Measurements from ENCODE around the gene WNT1.

Gene WNT1

GRCh38 chr12:48986720-48987291, 8.7 kb downstream of the WNT1 start:
- Histone ChIP-seq H3K4me3 (ENCODE audit: low read length) (no peak overlapping the region), H3K9me3 (ENCODE audit: control insufficient read depth, low read length) (no peaks in the 10 kb centered on the region), H3K4me1 (ENCODE audit: control insufficient read depth, insufficient read depth, low read length) (peaks cover 4% of the 10 kb centered on the region), H3K9ac (ENCODE audit: low read length) (no peak overlapping the region), H3K36me3 (ENCODE audit: control insufficient read depth, insufficient read depth, low read length) (no peaks in the 10 kb centered on the region), H3K27me3 (ENCODE audit: control insufficient read depth, insufficient read depth, low read length) (peaks cover 82% of the 10 kb centered on the region)

- peaks cover 4% of the 10 kb centered on the region for H3K4me1 ChIP-seq (ENCODE audit: control insufficient read depth, insufficient read depth, low read length)
- no peaks in the 10 kb centered on the region for H3K9me3 ChIP-seq (ENCODE audit: control insufficient read depth, low read length)
- no peak overlapping the region for H3K9ac ChIP-seq (ENCODE audit: low read length)
- no peak overlapping the region for H3K4me3 ChIP-seq (ENCODE audit: low read length)
- peaks cover 74% of the 10 kb centered on the region for H3K27me3 ChIP-seq (ENCODE audit: control insufficient read depth, insufficient read depth, low read length)
- H3K36me3 ChIP-seq (ENCODE audit: control insufficient read depth, insufficient read depth, low read length), result no peaks in the 10 kb centered on the region
Measured at GRCh38 chr12:48988030-48988649, 10.0 kb downstream of the WNT1 start.

GRCh38 chr12:48990552-48990951, 12.4 kb downstream of the WNT1 start:
- Histone ChIP-seq H3K36me3 (ENCODE audit: control insufficient read depth, insufficient read depth, low read length) (no peaks in the 10 kb centered on the region), H3K4me1 (ENCODE audit: control insufficient read depth, insufficient read depth, low read length) (peaks cover 9% of the 10 kb centered on the region), H3K27me3 (ENCODE audit: control insufficient read depth, insufficient read depth, low read length) (peaks cover 76% of the 10 kb centered on the region), H3K4me3 (ENCODE audit: low read length) (no peak overlapping the region), H3K9ac (ENCODE audit: low read length) (no peak overlapping the region), H3K9me3 (ENCODE audit: control insufficient read depth, low read length) (no peaks in the 10 kb centered on the region)

- no peak overlapping the region for H3K4me3 ChIP-seq (ENCODE audit: low read length)
- no peaks in the 10 kb centered on the region for H3K9me3 ChIP-seq (ENCODE audit: control insufficient read depth, low read length)
- H3K27me3 ChIP-seq (ENCODE audit: control insufficient read depth, insufficient read depth, low read length), result peaks cover 76% of the 10 kb centered on the region
- H3K4me1 ChIP-seq (ENCODE audit: control insufficient read depth, insufficient read depth, low read length), result peaks cover 11% of the 10 kb centered on the region
- no peak overlapping the region for H3K9ac ChIP-seq (ENCODE audit: low read length)
- H3K36me3 ChIP-seq (ENCODE audit: control insufficient read depth, insufficient read depth, low read length), result no peaks in the 10 kb centered on the region
Measured at GRCh38 chr12:48991247-48992050, 13.3 kb downstream of the WNT1 start.

GRCh38 chr12:48993787-48994186, 15.7 kb downstream of the WNT1 start:
- peaks cover 77% of the 10 kb centered on the region for H3K27me3 ChIP-seq (ENCODE audit: control insufficient read depth, insufficient read depth, low read length)

GRCh38 chr12:48994224-48995085, 16.3 kb downstream of the WNT1 start:
- no peak overlapping the region for H3K4me3 ChIP-seq (ENCODE audit: low read length)
- peaks cover 24% of the 10 kb centered on the region for H3K4me1 ChIP-seq (ENCODE audit: control insufficient read depth, insufficient read depth, low read length)
- H3K9ac ChIP-seq (ENCODE audit: low read length), result no peak overlapping the region
- no peaks in the 10 kb centered on the region for H3K9me3 ChIP-seq (ENCODE audit: control insufficient read depth, low read length)
- H3K36me3 ChIP-seq (ENCODE audit: control insufficient read depth, insufficient read depth, low read length), result no peaks in the 10 kb centered on the region
- H3K27me3 ChIP-seq (ENCODE audit: control insufficient read depth, insufficient read depth, low read length), result peaks cover 75% of the 10 kb centered on the region

More at GRCh38 chr12:48993787-48994186, 15.7 kb downstream of the WNT1 start:
- Histone ChIP-seq H3K36me3 (ENCODE audit: control insufficient read depth, insufficient read depth, low read length) (no peaks in the 10 kb centered on the region), H3K9me3 (ENCODE audit: control insufficient read depth, low read length) (no peaks in the 10 kb centered on the region), H3K4me1 (ENCODE audit: control insufficient read depth, insufficient read depth, low read length) (peaks cover 22% of the 10 kb centered on the region), H3K4me3 (ENCODE audit: low read length) (no peak overlapping the region), H3K9ac (ENCODE audit: low read length) (no peak overlapping the region)

GRCh38 chr12:48995086-48995879, 17.2 kb downstream of the WNT1 start:
- Histone ChIP-seq H3K36me3 (ENCODE audit: control insufficient read depth, insufficient read depth, low read length) (no peaks in the 10 kb centered on the region), H3K9ac (ENCODE audit: low read length) (no peak overlapping the region), H3K4me1 (ENCODE audit: control insufficient read depth, insufficient read depth, low read length) (peaks cover 30% of the 10 kb centered on the region), H3K27me3 (ENCODE audit: control insufficient read depth, insufficient read depth, low read length) (peaks cover 82% of the 10 kb centered on the region), H3K4me3 (ENCODE audit: low read length) (no peak overlapping the region), H3K9me3 (ENCODE audit: control insufficient read depth, low read length) (no peaks in the 10 kb centered on the region)

- H3K4me1 ChIP-seq (ENCODE audit: control insufficient read depth, insufficient read depth, low read length), result peaks cover 30% of the 10 kb centered on the region
- peaks cover 84% of the 10 kb centered on the region for H3K27me3 ChIP-seq (ENCODE audit: control insufficient read depth, insufficient read depth, low read length)
- peak overlapping the region; percentile 34 for H3K9ac ChIP-seq (ENCODE audit: low read length)
- no peaks in the 10 kb centered on the region for H3K36me3 ChIP-seq (ENCODE audit: control insufficient read depth, insufficient read depth, low read length)
- no peak overlapping the region for H3K4me3 ChIP-seq (ENCODE audit: low read length)
- H3K9me3 ChIP-seq (ENCODE audit: control insufficient read depth, low read length), result no peaks in the 10 kb centered on the region
Measured at GRCh38 chr12:48996794-48997718, 18.9 kb downstream of the WNT1 start.

- Histone ChIP-seq H3K27me3 (ENCODE audit: control insufficient read depth, insufficient read depth, low read length) (peaks cover 82% of the 10 kb centered on the region), H3K9ac (ENCODE audit: low read length) (peak overlapping the region; percentile 28), H3K4me1 (ENCODE audit: control insufficient read depth, insufficient read depth, low read length) (peaks cover 30% of the 10 kb centered on the region)
Measured at GRCh38 chr12:48997719-48998496, 19.8 kb downstream of the WNT1 start.

More at GRCh38 chr12:48997719-48998496, 19.8 kb downstream of the WNT1 start:
- H3K36me3 ChIP-seq (ENCODE audit: control insufficient read depth, insufficient read depth, low read length), result no peaks in the 10 kb centered on the region
- no peak overlapping the region for H3K4me3 ChIP-seq (ENCODE audit: low read length)
- no peaks in the 10 kb centered on the region for H3K9me3 ChIP-seq (ENCODE audit: control insufficient read depth, low read length)

Measured in mucosa of stomach (tissue), 1 donor.